LNCaP clone FGC (cell line): ENCODE results near the gene SOBP.
"Not testable (repeated sequence)": the region's sequence is repeated elsewhere in the genome, so short reads cannot be mapped to it uniquely, and the experiment has no call there.

Experiments
- DNase-seq: peaks from one replicate; pipeline ENCODE4 v3.0.0-alpha.2; 2011; ENCODE audit warnings: low read depth
- H3K4me3 ChIP-seq: 2 replicates; pipeline ENCODE4 v1.5.1; 2011; ENCODE audit warnings: mild to moderate bottlenecking, low read depth, low read length, control low read depth
- TF ChIP-seq, protein P1 (sequence below): IDR thresholded peaks from 2 replicates; pipeline ENCODE4 v1.5.1; 2012; ENCODE audit warnings: mild to moderate bottlenecking; ENCODE audit not compliant: control insufficient read depth, insufficient read depth; ENCODE audit errors: extremely low read depth

The SOBP gene

DNA sequence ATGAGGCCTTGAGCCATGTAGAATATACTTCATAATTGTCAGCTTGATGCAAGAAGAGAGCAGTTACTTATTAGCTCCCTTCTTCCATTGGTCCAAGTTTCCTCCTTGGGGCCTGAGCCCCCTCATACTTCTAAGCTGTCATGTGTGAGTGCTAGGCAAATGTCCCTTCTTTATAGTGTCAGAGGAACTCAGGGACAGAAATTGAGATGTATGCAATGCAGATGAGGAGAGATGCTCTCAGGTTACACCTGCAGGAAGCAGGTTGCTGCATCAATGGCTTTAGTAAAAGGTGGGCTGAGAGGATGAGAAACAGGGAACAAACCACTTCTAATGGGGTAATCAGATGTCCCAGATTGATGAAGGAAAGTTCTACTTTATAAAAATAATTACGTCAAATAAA is 23.9 kb upstream of the SOBP start:
- TF ChIP-seq, protein P1, sequence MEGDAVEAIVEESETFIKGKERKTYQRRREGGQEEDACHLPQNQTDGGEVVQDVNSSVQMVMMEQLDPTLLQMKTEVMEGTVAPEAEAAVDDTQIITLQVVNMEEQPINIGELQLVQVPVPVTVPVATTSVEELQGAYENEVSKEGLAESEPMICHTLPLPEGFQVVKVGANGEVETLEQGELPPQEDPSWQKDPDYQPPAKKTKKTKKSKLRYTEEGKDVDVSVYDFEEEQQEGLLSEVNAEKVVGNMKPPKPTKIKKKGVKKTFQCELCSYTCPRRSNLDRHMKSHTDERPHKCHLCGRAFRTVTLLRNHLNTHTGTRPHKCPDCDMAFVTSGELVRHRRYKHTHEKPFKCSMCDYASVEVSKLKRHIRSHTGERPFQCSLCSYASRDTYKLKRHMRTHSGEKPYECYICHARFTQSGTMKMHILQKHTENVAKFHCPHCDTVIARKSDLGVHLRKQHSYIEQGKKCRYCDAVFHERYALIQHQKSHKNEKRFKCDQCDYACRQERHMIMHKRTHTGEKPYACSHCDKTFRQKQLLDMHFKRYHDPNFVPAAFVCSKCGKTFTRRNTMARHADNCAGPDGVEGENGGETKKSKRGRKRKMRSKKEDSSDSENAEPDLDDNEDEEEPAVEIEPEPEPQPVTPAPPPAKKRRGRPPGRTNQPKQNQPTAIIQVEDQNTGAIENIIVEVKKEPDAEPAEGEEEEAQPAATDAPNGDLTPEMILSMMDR = no peak
- DNase-seq = no peak
- no peak overlapping the region for H3K4me3 ChIP-seq

DNA sequence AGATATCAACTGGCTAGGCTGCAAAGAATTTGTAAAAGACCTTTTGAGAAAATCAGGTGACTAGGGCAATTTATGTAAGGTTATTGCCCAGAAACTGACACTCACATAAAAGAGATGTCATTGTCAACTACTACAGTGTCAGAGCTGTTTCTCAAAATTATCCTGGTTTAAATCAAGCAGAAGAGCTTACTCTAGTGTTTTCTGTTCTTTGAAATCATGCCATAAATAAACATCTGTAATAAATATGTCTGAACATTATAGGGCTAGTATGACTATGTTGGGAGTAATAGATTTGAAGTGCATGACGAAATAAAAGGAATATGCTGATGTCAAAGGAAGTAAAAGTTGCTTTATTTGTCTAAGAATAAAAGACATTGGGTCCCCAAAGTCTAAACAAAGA is 19.6 kb upstream of the SOBP start:
- H3K4me3 ChIP-seq = no peak overlapping the region
- TF ChIP-seq, protein P1 = no peak
- no peak for DNase-seq

DNA sequence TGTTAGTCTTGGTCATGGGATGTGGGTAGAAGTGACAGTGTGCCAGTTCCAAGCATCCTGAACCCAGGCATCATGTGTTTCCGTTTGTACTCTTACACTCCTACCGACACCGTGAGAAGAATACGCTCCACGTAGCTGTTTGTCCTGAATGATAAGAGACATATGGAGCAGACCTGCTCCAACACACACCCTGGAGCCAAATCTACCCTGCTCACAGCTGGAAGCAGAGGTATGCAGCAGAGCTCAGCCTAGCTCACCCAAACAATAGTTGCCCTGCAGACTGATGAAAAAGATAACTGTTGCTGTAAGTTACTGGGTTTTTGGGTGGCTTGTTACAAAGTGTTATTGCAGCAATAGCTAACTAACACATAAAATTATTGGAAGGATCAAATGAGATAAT is 16.3 kb upstream of the SOBP start:
- TF ChIP-seq, protein P1 = no peak
- no peak overlapping the region for H3K4me3 ChIP-seq
- DNase-seq = no peak

DNA sequence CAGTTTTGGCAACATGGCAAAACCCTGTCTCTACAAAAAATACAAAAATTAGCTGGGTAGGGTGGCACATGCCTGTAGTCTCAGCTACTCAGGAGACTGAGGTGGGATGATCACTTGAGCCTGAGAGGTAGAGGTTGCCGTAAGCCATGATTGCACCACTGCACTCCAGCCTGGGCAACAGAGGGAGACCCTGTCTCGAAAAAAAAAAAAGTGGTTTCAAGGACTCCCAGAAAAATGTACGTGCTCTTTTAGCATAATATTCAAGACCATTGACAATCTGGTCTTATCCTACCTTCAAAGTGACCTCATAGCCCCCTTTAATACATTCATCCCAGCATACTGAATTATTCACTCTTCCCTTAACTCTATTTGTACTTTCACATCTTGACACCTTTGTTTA is 14.6 kb upstream of the SOBP start:
- DNase-seq, H3K4me3 ChIP-seq: not testable (repeated sequence)

DNA sequence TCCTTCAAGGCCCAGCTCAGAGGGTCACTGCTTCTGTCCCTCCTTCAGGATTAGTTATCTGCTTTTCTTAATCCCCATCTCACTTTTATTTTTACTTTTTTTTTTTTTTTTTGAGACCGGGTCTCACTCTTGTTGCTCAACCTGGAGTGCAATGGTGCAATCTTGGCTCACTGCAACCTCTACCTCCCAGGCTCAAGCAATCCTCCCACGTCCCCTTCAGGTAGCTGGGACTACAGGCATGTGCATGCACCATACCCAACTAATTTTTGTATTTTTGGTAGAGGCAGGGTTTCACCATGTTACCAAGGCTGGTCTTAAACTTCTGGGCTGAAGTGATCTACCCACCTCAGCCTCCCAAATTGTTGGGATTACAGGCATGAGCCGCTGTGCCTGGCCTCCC is 14.1 kb upstream of the SOBP start:
- DNase-seq, H3K4me3 ChIP-seq: not testable (repeated sequence)

DNA sequence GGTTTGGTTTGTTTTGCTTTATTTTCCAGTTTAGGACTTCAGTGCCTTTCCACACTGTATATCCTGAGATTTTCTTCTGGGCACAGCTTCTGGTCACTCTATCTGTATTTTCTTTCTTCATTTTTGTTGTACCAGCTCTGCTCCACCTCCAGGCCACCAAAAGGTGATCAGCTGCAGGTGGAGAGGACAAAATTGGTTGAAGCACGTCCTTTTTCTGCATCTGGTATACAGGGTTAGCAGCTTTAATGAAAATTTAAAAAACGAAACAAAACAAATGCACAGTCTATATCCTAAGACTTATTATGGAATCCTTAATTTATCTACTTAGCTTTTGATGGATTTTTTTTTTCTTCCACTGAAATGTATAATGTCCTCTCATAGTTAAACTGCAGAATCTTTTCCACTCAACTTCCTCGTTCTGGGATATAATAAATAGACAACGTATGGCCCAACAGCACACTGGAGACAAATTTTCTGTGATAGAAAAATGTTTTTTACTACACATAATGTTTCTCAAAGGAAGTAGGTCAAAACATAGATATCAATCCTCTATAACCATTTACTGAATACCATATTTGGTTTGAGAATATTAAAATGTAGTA is 10.7 kb upstream of the SOBP start:
- DNase-seq = no peak
- TF ChIP-seq, protein P1 = no peak

DNA sequence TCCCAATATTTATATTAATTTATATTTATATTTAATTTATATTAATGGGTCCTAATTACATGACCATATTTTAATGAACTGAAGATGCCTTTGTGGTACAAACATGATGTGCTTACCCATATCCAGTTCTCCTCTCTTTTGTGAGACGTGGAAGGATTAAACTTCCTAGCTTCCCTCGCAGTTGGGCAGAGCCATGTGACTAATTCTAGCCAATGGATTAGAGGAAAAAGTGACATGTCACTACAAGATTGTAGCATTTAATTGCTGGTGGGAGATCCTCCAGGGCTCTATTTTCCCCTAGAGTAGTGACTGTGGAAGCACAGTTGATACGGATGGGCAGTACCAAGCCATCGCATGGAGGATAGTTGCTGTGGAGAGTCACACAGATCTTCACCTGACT is 4.8 kb upstream of the SOBP start:
- DNase-seq = no peak
- no peak overlapping the region for H3K4me3 ChIP-seq
- TF ChIP-seq, protein P1 = no peak

More for the DNA sequence above, 10.7 kb upstream of the SOBP start:
- H3K4me3 ChIP-seq = no peak overlapping the region

DNA sequence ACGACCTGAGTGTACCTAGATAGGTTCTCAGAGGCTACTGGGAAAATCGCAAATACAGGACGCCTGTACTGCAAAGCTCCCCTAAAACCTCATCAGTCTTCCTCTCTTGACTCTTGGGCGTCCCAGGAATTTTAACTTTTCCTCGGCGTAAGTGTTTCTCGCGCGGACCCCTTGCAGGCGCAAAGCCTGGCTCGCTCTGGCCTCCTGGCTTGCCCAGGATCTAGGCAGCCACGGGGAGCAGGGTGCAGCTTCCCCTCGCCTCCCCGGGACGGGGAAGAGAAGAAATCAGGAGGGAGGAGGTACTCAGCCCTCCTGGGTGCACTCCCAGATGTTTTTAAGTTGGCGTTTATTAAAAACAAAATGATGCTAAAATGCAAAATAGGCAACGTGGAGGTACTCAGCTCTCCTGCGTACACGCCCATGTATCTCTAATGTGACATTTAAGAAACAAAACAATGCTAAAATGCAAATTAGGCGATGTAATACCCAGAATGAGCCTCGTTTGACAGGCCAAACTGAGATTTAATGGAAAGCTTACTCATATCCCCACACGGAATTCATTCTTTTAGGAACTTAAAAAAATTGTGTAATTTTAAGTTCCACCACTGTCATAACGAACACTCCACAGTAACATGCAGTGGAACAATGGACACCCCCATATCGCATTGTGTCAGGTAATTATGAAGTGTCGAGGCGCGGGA is 1.6 kb upstream of the SOBP start:
- TF ChIP-seq, protein P1 = no peak
- H3K4me3 ChIP-seq = no peak overlapping the region
- no peak for DNase-seq
